Neural cell (in vitro differentiated cells): Measurements from ENCODE around the gene NLRP12.

ENCODE experiments used
- CTCF ChIP-seq: fragments of 450-650 bp; IDR thresholded peaks from 2 replicates; pipeline ENCODE4 v1.5.1; 2014; ENCODE audit warnings: antibody characterized with exemption, mild to moderate bottlenecking, moderate library complexity; ENCODE audit not compliant: poor library complexity, severe bottlenecking
- EZH2 ChIP-seq: fragments of 200-600, 300-800 bp; shearing (Covaris generic), sonication (generic); IDR thresholded peaks from 2 replicates; pipeline ENCODE4 v1.6.1; 2014; ENCODE audit warnings: antibody characterized with exemption, low read length, borderline replicate concordance, mild to moderate bottlenecking; ENCODE audit not compliant: insufficient read depth, poor library complexity, severe bottlenecking
- POLR2AphosphoS5 ChIP-seq: IDR thresholded peaks from 2 replicates; pipeline ENCODE4 v1.6.1; 2012
- TF ChIP-seq, protein P1 (sequence below): IDR thresholded peaks from 2 replicates; pipeline ENCODE4 v1.6.1; 2012; ENCODE audit warnings: borderline replicate concordance

GRCh38 chr19:53808710-53809125 lies 15.4 kb downstream of the NLRP12 start:
- TF ChIP-seq CTCF (peak; percentile 75), POLR2AphosphoS5 (no peak), EZH2 (no peak)
- TF ChIP-seq, protein P1, sequence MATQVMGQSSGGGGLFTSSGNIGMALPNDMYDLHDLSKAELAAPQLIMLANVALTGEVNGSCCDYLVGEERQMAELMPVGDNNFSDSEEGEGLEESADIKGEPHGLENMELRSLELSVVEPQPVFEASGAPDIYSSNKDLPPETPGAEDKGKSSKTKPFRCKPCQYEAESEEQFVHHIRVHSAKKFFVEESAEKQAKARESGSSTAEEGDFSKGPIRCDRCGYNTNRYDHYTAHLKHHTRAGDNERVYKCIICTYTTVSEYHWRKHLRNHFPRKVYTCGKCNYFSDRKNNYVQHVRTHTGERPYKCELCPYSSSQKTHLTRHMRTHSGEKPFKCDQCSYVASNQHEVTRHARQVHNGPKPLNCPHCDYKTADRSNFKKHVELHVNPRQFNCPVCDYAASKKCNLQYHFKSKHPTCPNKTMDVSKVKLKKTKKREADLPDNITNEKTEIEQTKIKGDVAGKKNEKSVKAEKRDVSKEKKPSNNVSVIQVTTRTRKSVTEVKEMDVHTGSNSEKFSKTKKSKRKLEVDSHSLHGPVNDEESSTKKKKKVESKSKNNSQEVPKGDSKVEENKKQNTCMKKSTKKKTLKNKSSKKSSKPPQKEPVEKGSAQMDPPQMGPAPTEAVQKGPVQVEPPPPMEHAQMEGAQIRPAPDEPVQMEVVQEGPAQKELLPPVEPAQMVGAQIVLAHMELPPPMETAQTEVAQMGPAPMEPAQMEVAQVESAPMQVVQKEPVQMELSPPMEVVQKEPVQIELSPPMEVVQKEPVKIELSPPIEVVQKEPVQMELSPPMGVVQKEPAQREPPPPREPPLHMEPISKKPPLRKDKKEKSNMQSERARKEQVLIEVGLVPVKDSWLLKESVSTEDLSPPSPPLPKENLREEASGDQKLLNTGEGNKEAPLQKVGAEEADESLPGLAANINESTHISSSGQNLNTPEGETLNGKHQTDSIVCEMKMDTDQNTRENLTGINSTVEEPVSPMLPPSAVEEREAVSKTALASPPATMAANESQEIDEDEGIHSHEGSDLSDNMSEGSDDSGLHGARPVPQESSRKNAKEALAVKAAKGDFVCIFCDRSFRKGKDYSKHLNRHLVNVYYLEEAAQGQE = no peak
